GM12875 (cell line): Measurements from ENCODE around the gene TPST2.
"Not testable (repeated sequence)": the region's sequence is repeated elsewhere in the genome, so short reads cannot be mapped to it uniquely, and the experiment has no call there.

Experiments used
- H3K4me3 ChIP-seq: one replicate; pipeline ENCODE4 v1.5.1; 2011; ENCODE audit warnings: low read depth, low read length, control low read depth
- CTCF ChIP-seq: IDR thresholded peaks from 2 replicates; pipeline ENCODE4 v1.5.1; 2011; ENCODE audit warnings: low read depth, mild to moderate bottlenecking, control low read depth, inconsistent platforms, low read length, moderate library complexity, borderline replicate concordance; ENCODE audit not compliant: insufficient read depth

TPST2 gene

GRCh38 chr22:26535603-26535908, 54.4 kb downstream of the TPST2 start:
- H3K4me3 ChIP-seq = no peak overlapping the region
- TF ChIP-seq CTCF = no peak

- no peak for TF ChIP-seq CTCF
- H3K4me3 ChIP-seq = no peak overlapping the region
Measured at GRCh38 chr22:26534874-26535602, 54.9 kb downstream of the TPST2 start.

GRCh38 chr22:26534171-26534855, 55.6 kb downstream of the TPST2 start:
- TF ChIP-seq CTCF = no peak
- H3K4me3 ChIP-seq = no peak overlapping the region

- no peak for TF ChIP-seq CTCF
- H3K4me3 ChIP-seq = no peak overlapping the region
Measured at GRCh38 chr22:26529345-26529744, 60.6 kb downstream of the TPST2 start.

- not testable (repeated sequence) for H3K4me3 ChIP-seq
Measured at GRCh38 chr22:26528518-26528917, 61.4 kb downstream of the TPST2 start.

- TF ChIP-seq CTCF = no peak
- no peak overlapping the region for H3K4me3 ChIP-seq
Measured at GRCh38 chr22:26527574-26528465, 62.1 kb downstream of the TPST2 start.

- no peak for TF ChIP-seq CTCF
- no peak overlapping the region for H3K4me3 ChIP-seq
Measured at GRCh38 chr22:26527167-26527566, 62.8 kb downstream of the TPST2 start.
